HepG2 (cell line): ENCODE results near the gene CTNNA1. TPM values are rescaled to one million over a fixed set of nuclear protein-coding genes. Genes with fewer than 3 reads are reported as not detected.

ENCODE experiments used
- AHR ChIP-seq: IDR thresholded peaks from 2 replicates; pipeline ENCODE4 v1.6.1; 2018; ENCODE audit warnings: missing genetic modification reagents, missing compliant biosample characterization
- ATF7-NPFF ChIP-seq: sonication (generic); formaldehyde crosslinking; IDR thresholded peaks from 2 replicates; pipeline ENCODE4 v1.8.1; 2023; ENCODE audit warnings: mild to moderate bottlenecking, low read depth, missing genetic modification reagents, moderate library complexity
- CEBPB ChIP-seq: IDR thresholded peaks from 2 replicates; pipeline ENCODE4 v1.6.1; 2011; ENCODE audit warnings: low read depth, low read length, improper control_type of control experiment, borderline replicate concordance
- DMAP1 ChIP-seq: IDR thresholded peaks from 2 replicates; pipeline ENCODE4 v1.6.1; 2016
- KDM3A ChIP-seq: IDR thresholded peaks from 2 replicates; pipeline ENCODE4 v1.6.1; 2018; ENCODE audit warnings: low read depth, missing compliant biosample characterization
- KDM4B ChIP-seq: sonication (generic); formaldehyde crosslinking; IDR thresholded peaks from 2 replicates; pipeline ENCODE4 v1.4.0; 2020; ENCODE audit warnings: missing genetic modification reagents
- MAF1 ChIP-seq: sonication (generic); formaldehyde crosslinking; IDR thresholded peaks from 2 replicates; pipeline ENCODE4 v1.5.0; 2020; ENCODE audit warnings: missing genetic modification reagents, borderline replicate concordance
- MAFF ChIP-seq: IDR thresholded peaks from 2 replicates; pipeline ENCODE4 v1.6.1; 2011; ENCODE audit warnings: low read depth, low read length, improper control_type of control experiment
- MYPOP ChIP-seq: sonication (generic); formaldehyde crosslinking; IDR thresholded peaks from 2 replicates; pipeline ENCODE4 v1.8.1; 2023; ENCODE audit warnings: mild to moderate bottlenecking, moderate library complexity, missing genetic modification reagents
- PRMT3 ChIP-seq: sonication (generic); formaldehyde crosslinking; IDR thresholded peaks from 2 replicates; pipeline ENCODE4 v1.8.1; 2022; ENCODE audit warnings: low read depth, mild to moderate bottlenecking, moderate library complexity, missing genetic modification reagents, borderline replicate concordance
- SNAPC2 ChIP-seq: sonication (generic); formaldehyde crosslinking; IDR thresholded peaks from 2 replicates; pipeline ENCODE4 v1.8.1; 2022; ENCODE audit warnings: mild to moderate bottlenecking, missing genetic modification reagents
- TBX2 ChIP-seq: sonication (generic); formaldehyde crosslinking; IDR thresholded peaks from 2 replicates; pipeline ENCODE4 v1.5.0; 2020; ENCODE audit warnings: missing genetic modification reagents, mild to moderate bottlenecking, borderline replicate concordance
- TEF ChIP-seq: sonication (generic); formaldehyde crosslinking; IDR thresholded peaks from 2 replicates; pipeline ENCODE4 v1.5.0; 2020; ENCODE audit warnings: missing genetic modification reagents
- ZBTB42 ChIP-seq: sonication (generic); formaldehyde crosslinking; IDR thresholded peaks from 2 replicates; pipeline ENCODE4 v1.5.0; 2020; ENCODE audit warnings: mild to moderate bottlenecking, missing genetic modification reagents
- ZFYVE20 ChIP-seq: sonication (generic); formaldehyde crosslinking; IDR thresholded peaks from 2 replicates; pipeline ENCODE4 v1.8.0; 2023; ENCODE audit warnings: low read depth, mild to moderate bottlenecking, moderate library complexity, missing genetic modification reagents, borderline replicate concordance
- ZNF18 ChIP-seq: sonication (generic); formaldehyde crosslinking; IDR thresholded peaks from 2 replicates; pipeline ENCODE4 v1.8.0; 2022; ENCODE audit warnings: mild to moderate bottlenecking, missing genetic modification reagents; ENCODE audit not compliant: insufficient replicate concordance
- ZNF33B ChIP-seq: sonication (generic); formaldehyde crosslinking; IDR thresholded peaks from 2 replicates; pipeline ENCODE4 v1.5.1; 2020; ENCODE audit warnings: mild to moderate bottlenecking, missing genetic modification reagents
- ZNF34 ChIP-seq: sonication (generic); formaldehyde crosslinking; IDR thresholded peaks from 2 replicates; pipeline ENCODE4 v1.4.0; 2020; ENCODE audit warnings: mild to moderate bottlenecking, missing genetic modification reagents, borderline replicate concordance
- ZNF512B ChIP-seq: sonication (generic); formaldehyde crosslinking; IDR thresholded peaks from 2 replicates; pipeline ENCODE4 v1.5.1; 2020; ENCODE audit warnings: missing genetic modification reagents, mild to moderate bottlenecking, borderline replicate concordance
- ZNF513 ChIP-seq: sonication (generic); formaldehyde crosslinking; conservative IDR thresholded peaks from 2 replicates; pipeline ENCODE4 v1.5.0; 2020; ENCODE audit warnings: missing genetic modification reagents
- ZNF557 ChIP-seq: sonication (generic); formaldehyde crosslinking; IDR thresholded peaks from 2 replicates; pipeline ENCODE4 v1.4.0; 2020; ENCODE audit warnings: missing genetic modification reagents
- ZNF644 ChIP-seq: IDR thresholded peaks from 2 replicates; pipeline ENCODE4 v1.6.1; 2016; ENCODE audit warnings: low read depth
- ZNF7 ChIP-seq: IDR thresholded peaks from 2 replicates; pipeline ENCODE4 v1.6.1; 2016; ENCODE audit warnings: missing biosample characterization, missing genetic modification reagents
- ZNF746 ChIP-seq: sonication (generic); formaldehyde crosslinking; IDR thresholded peaks from 2 replicates; pipeline ENCODE4 v1.8.0; 2022; ENCODE audit warnings: mild to moderate bottlenecking, missing genetic modification reagents
- polyA plus RNA-seq, 8 experiments: library from polyadenylated mRNA; depleted of rRNA in 3 of 8; stranded (reverse) in 7 of 8; unstranded in 1 of 8; fragments of >200 nt; fragmentation: Illumina TruSeq in 4 of 8; extraction: Trizol in 4 of 8; gene quantifications; 2 replicates each; pipeline versions ENCODE4 v1.2.1 to v1.2.3, GENCODE V29; 2011 to 2016; ENCODE audit warnings: low read depth in 4 of 8, missing spikeins in 1 of 8, mixed read lengths in 1 of 8; ENCODE audit not compliant: insufficient read depth in 1 of 8
- total RNA-seq, 5 experiments: library from RNA; depleted of rRNA; stranded (reverse); fragments of >200 nt; fragmentation: Illumina TruSeq; extraction: Trizol; gene quantifications; 2 replicates each; pipeline ENCODE4 v1.2.3, GENCODE V29; 2016; ENCODE audit warnings: low read depth in 1 of 5

Gene CTNNA1
- total and polyA plus RNA-seq, 2 of the 13 experiments (the other 11 are each of a cell fraction or from before 2014, with no cell fraction given): 66.8 to 162 TPM

GRCh38 chr5:138725818-138726416, 27.3 kb upstream of the CTNNA1 start (continued):
- TF ChIP-seq MYPOP (CRISPR knock-in tag) (no peak), ZNF7 (CRISPR knock-in tag) (no peak), ZNF512B (CRISPR knock-in tag) (no peak), MAFF (no peak), PRMT3 (CRISPR knock-in tag) (no peak), ZNF746 (no peak), TEF (CRISPR knock-in tag) (no peak), KDM3A (CRISPR knock-in tag) (no peak), CEBPB (peak; percentile 39; the same call in 1 of the 2 replicates), KDM4B (no peak), ZFYVE20 (CRISPR knock-in tag) (no peak), DMAP1 (CRISPR knock-in tag) (peak; percentile 75; the same call in 1 of the 2 replicates), TBX2 (CRISPR knock-in tag) (0 out of 2 replicates have a peak, but pooled peaks have one; percentile 8), ATF7-NPFF (CRISPR knock-in tag) (no peak), MAF1 (CRISPR knock-in tag) (no peak), ZNF557 (no peak), ZNF644 (CRISPR knock-in tag) (peak; percentile 96), AHR (CRISPR knock-in tag) (no peak), ZNF513 (no peak), ZNF18 (CRISPR knock-in tag) (no peak), ZBTB42 (CRISPR knock-in tag) (no peak), ZNF34 (CRISPR knock-in tag) (no peak), ZNF33B (CRISPR knock-in tag) (no peak), SNAPC2 (CRISPR knock-in tag) (0 out of 2 replicates have a peak, but pooled peaks have one; percentile 29)
